NAMALWA (cell line): ENCODE measurements around the gene NHLRC4.

Experiments used
- DNase-seq: peaks from one replicate; pipeline ENCODE4 v3.0.0-alpha.2; 2015; ENCODE audit warnings: low spot score

Gene NHLRC4

DNA sequence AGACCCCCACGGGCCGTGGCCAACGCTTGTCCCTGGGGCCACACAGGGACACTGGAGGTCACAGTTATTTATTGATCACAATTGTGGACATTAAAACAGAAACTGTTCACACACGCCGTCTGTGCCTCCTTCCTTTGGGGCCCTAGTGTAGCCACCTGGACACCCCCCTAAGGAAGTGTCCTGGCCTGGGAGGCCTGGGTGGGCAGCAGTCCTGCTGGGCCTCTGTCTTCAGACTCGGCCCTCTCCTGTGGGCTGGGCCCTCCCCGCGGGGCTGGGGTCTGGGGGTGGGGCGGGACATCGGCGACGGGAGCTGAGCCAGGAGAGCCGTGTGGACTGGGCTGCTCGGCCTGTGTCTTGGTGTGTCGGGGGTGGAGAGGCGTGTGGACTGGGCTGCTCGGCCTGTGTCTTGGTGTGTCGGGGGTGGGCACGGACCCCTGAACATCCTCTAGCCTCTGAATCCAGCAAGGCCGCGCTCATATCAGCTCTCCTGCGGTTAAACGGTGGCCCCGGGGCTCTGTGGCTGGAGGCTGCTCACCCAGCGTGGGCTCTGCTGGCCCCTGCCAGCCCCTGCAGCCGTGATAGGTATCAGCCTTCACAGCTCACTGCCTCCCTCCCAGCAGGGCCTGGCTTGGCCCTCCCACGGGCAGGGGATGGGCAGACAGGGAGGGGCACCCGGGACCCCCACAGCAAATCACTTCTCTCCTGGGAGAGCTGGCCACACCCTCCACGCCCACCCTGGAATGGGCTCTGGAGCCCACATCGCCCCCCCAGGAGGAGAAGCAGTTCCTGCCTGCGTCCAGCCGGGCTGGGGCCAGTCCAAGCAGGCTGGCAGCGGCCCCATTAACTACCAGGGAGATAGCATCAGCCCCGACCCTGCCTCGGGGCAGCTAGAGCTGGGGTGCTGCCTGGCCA lies 1.1 kb upstream of the NHLRC4 start:
- no peak for DNase-seq

DNA sequence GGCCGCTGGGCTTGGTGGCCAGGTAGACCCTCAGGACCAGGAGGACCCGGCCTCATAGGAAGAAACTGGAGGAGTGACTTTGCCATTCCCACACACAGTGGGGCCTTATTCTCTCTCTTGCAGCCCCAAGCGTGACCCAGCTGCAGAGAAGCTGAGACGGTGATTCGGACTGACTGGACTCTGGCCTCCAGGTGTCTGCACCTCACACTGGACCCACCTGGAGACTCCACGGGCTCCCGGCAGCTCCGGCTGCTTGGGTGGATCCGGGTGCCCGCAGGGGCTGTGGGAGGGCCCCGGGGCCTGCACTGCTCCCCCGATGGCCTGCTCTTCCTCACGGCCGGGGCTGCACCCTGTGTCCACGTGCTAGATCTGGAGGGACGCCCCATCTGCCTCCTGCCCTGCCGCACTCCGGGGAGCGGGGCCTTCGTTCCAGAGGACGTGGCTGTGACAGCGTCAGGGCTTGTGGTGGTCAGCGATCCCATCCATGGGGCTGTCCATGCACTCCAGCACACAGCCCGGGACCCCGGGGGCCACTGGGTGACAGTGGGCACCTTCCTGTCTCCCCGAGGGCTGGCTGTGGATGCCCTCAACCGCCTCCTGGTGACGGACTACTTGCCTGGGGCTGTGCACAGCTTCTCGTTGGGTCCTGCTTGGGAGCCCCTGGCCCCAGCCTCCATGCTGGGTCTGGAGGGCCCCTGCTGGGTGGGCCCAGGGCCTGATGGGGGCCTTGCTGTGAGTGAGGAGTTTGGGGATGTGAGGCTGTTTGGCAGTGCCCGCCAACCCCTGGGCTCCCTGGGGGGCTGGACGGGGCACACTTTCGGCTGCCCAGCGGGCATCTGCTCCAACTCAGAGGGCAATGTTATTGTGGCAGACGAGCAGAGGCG lies 810 bp downstream of the NHLRC4 start:
- no peak for DNase-seq

DNA sequence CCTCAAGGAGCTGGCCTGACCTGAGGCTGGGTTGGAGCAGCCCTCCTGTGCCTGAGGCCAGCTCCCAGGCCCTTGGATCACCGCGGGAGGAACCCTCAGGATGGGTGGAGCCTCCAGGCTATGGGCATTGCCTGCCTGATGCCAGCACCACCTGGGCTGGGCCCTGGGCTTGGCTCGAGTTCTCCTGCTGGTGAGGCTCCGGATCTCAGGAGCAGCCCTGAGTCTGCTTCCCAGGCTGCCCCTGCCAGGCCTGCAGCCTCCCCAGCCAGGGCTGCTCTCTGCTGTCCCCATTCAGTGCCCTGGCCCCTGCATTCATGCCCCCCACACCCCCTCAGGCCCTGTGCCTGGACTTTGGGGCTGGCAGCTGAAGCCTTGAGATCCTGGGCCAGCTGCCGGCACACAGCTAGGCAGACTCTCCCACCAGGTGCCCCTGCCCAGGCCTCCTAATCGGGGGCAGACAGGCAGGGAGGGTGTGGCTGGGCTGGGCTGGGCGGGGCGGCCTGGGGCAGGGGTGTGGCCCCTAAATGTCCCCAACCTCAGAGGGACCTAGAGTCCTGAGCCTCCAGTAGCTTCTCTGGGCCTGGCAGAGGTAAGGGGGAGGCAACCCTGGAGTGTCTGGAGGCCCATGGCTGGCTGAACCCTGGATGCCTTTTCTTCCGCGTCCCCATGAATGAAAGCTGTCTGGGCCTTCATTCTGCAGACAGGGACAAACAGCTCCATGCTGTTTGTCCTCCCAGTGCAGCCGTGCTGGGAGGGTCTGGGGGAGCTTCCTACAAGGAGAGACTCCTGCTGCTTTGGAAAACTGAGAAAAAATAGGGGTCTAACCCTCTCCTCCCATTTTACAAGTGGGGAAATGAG lies 1.8 kb downstream of the NHLRC4 start:
- no peak for DNase-seq

DNA sequence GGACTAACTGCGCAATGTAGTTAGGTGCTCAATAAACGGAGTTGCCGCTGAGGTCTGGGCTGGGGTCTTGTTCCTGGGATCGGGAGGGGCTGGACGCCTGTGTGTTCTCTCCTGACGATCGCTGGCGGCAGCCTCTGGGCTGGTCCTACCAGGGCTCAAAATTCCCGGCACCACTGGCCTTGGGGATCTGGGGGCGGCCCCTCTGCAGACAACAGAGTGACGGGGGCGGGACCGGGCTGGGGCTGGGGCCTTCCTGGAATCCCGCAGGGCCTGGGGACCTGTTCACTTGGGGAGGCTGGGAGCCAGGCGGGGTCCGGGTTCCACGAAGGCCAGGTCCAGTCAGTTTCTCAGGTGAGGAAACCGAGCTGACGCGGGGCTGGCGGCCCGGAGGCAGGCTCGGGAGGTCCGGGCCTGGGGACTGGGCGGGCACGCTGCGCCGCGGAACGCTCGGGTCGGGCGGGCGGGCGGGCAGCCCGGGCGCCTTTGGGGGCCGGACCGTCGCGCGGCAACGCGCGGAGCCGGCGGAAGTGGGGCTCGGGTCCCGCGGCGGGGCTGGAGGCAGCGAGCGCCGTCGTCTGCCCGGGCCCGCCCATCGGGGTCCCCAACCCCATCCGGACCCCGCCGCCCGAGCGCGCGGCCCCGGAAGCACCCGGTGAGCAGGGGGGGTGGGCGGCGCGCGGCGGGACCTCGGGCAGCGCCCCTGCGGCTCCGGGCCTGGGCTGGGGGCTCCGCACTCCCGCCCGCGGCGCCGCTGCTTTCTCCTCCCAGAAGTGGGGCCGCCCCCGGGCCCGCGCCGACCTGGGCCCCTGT lies 2.8 kb downstream of the NHLRC4 start, which contains the start of gene PIGQ:
Gene PIGQ, plus strand, starts transcription at position 524 of the 810 bp plus-strand sequence. CDS start 4,107 bp downstream, outside the sequence.
- peak; percentile 68 for DNase-seq

DNA sequence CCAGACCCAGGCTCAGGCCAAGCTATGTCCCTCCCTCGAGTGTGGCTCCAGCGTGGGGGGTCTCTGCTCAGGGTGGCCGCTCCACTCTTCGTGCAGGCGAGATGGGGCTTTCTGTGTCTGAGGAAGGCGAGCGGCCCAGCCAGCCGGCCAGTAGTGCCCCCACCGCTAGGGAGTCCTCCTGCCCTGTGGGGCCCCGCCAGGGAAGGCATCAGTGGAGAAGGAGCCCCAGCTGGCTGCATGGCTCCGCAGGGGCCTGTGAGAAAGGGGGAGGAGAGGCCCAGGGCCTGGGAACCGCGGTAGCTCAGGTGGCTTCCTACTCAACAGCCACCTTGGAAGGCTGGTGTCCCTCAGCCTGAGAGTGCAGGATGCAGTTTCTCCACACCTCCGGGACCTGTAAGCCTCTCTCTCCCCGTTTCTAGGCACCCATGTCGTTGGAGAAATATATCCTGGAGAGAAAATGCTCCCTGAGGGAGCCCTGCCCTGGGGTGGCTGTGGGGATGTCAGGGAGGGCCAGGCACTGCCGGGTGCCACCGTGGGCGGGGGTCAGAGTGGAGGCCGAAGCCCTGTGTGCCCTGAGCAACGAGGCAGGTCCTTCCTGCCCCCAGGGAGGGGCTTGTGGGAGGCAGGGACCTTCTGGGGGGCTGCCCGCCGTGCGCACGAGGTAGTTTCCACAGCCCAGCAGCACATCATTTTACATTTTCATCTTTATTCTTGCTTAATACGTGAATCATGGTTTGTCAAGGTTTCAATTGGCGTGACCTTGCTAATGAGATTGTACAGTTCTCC lies 6.3 kb downstream of the NHLRC4 start:
- no peak for DNase-seq

DNA sequence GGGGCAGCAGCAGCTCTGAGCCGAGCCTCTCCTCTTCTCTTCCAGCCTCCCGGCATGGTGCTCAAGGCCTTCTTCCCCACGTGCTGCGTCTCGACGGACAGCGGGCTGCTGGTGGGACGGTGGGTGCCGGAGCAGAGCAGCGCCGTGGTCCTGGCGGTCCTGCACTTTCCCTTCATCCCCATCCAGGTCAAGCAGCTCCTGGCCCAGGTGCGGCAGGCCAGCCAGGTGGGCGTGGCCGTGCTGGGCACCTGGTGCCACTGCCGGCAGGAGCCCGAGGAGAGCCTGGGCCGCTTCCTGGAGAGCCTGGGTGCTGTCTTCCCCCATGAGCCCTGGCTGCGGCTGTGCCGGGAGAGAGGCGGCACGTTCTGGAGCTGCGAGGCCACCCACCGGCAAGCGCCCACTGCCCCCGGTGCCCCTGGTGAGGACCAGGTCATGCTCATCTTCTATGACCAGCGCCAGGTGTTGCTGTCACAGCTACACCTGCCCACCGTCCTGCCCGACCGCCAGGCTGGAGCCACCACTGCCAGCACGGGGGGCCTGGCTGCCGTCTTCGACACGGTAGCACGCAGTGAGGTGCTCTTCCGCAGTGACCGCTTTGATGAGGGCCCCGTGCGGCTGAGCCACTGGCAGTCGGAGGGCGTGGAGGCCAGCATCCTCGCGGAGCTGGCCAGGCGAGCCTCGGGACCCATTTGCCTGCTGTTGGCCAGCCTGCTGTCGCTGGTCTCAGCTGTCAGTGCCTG lies 7.4 kb downstream of the NHLRC4 start:
- no peak for DNase-seq

DNA sequence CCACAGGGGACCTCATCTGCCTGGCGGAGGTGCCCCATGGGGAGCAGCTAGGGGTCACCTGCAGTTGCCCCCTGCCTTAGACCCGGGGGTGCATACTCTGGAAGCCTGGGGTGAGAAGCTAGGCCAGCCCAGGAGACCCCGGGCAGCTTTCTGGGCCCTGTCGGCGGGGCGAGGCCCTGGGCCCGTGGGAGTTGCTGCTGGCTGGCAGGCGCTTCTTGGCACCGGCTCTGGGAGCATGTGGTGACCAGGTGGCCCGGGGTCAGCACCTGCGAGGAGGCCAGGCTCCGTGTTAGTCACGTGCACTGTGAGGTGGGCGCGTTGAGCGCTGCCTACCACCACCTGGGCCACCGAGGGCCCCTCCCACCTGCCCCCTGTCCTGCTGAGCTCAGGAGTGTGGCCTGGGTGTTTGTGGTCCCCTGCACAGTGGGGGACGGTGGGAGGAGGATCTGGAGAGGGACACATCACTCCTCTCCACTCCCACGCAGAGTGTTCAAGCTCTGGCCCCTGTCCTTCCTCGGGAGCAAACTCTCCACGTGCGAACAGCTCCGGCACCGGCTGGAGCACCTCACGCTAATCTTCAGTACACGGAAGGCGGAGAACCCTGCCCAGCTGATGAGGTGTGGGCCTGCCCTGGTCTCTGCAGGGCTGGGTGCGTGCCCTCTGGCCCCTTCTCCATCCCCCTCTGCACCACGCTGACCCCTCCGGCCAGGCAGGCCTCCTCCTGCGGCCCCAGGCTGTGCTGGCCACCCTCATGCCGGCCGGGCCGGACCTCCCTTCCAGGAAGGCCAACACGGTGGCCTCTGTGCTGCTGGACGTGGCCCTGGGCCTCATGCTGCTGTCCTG lies 8.8 kb downstream of the NHLRC4 start:
- no peak for DNase-seq

DNA sequence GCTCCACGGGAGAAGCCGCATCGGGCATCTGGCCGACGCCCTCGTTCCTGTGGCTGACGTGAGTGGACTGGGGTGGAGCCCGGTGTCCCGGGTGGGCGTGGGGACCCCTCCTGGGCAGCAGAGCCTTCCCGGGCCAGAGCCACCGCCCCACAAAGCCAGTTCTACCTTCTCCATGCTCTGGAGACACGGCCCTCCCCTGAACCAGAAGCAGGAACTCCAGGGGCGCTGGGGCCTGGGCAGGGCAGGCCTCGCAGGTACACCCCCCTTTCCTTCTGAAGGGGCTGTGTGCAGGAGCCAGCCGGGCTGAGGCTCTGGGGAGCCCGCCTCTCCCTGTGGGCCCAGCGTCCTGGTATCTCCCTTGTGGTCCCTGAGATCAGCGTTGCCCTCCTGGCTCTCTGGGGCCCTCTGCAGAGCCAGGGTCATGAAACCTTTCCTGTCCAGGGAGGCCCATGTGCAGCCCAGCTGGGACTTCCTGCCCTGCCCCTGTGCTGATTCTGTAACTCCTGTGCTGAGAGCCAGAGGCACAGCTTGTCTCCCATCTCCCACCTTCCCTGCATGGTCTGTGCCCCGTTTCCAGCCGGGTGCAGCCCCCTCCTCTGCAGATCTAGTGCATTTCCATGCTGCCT lies 9.5 kb downstream of the NHLRC4 start:
- DNase-seq, result no peak

DNA sequence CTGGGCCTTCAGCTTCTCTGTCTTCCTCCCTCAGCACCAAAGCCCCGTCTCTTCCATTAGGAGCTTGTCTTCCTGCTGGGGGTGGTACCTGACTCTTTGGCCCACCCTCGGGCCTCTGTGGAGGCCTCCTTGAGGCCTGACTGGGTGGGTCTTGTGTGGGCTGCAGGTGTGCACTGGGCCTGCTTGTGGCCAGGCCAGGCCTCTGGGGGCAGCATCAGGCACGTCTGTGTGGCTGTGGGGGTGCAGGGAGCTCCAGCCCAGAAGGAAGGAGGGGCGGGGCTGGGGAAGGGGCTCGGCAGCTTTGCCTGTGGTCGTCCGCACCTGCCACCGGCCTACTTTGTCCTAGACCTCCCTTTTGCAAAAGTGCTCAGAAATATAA lies 10.0 kb downstream of the NHLRC4 start:
- peak; percentile 46 for DNase-seq

DNA sequence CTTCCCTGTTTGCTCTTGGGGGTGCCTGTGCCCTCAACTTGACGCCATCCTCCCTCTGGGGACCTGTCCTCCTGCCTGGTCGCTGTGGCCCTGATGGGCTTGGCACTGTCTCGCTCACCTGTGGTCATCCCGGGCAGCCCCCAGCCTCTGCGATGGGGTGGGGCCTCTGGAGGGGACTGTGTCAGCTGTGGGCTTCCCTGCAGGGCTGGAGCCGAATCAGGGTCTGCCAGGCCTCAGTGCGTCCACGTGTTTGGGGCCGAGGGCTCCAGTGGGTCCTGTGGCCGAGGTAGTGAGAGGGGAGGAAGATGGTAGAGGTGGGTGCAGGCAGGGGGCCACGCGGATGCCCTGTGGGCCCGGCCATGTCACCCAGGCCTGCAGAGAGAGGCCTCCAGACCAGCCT lies 11.0 kb downstream of the NHLRC4 start:
- DNase-seq, result no peak

DNA sequence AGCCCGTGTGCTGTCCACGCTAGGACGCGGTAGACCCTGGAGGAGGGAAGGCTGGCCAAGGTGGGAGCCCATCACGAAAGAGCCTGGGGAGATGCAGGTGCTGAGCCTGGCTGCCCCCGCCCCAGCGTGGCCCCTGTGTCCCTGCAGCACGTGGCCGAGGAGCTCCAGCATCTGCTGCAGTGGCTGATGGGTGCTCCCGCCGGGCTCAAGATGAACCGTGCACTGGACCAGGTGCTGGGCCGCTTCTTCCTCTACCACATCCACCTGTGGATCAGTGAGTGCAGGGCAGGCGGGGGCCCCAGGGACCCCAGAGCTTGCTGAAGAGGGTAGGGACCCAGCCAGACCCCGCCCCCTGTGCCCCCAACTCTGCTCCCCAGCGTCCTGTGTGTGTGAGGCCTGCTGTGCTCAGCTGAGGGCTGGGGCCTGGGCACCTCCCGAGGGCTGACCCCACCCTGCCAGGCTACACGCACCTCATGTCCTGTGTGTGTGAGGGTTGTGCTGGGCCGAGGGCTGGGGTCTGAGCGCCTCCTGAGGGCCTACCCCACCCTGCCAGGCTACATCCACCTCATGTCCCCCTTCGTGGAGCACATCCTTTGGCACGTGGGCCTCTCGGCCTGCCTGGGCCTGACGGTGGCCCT lies 11.5 kb downstream of the NHLRC4 start:
- no peak for DNase-seq

DNA sequence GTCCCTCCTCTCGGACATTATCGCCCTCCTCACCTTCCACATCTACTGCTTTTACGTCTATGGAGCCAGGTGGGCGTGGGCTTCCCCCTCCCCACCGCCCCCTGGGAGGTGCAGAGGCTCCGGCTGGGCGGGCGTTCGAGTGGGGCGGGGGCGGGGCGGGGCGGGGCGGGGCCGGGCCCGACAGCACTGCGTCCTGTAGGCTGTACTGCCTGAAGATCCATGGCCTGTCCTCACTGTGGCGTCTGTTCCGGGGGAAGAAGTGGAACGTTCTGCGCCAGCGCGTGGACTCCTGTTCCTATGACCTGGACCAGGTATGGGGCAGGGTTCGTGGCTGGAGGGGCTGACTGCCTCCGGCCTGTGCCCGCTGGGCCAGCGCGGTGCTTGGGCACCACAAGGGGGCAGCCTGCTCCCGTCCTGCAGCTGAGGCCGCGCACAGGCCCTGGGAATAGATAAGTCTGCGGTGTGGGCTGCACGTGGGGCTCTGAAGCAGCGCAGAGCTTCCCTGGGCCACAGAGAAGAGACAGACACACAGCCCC lies 12.1 kb downstream of the NHLRC4 start:
- peak; percentile 85 for DNase-seq

DNA sequence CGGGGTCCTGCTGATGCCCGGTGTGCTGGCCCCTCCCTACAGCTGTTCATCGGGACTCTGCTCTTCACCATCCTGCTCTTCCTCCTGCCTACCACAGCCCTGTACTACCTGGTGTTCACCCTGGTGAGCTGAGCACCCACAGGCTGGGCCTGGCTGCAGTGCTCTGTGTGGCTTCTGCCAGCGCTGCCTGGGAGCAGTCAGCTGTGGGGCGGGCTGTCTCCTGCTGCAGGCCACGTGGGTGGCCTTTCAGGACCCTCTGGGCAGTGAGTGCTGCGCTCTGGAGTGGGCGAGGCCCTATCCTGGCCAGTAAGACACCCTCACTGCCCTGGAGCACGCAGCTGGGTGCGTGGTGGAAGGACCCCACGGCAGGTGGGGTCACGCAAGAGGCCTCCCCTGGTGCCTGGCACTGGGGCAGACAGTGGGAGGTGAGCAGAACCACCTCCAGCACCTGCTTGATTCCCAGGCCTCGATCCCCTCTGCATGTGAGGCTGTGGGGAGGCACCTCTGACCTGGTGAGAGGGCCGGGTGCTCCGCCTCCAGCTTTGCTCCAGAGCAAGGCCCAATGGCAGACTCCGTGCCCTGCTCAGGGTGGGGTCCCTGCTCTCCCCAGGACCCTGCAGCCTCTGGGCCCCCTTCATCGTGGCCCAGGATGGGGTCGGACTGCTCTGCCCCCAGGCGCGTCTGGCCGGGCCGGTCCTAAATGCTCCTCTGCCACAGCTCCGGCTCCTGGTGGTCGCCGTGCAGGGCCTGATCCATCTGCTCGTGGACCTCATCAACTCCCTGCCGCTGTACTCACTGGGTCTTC lies 13.5 kb downstream of the NHLRC4 start:
- no peak for DNase-seq

DNA sequence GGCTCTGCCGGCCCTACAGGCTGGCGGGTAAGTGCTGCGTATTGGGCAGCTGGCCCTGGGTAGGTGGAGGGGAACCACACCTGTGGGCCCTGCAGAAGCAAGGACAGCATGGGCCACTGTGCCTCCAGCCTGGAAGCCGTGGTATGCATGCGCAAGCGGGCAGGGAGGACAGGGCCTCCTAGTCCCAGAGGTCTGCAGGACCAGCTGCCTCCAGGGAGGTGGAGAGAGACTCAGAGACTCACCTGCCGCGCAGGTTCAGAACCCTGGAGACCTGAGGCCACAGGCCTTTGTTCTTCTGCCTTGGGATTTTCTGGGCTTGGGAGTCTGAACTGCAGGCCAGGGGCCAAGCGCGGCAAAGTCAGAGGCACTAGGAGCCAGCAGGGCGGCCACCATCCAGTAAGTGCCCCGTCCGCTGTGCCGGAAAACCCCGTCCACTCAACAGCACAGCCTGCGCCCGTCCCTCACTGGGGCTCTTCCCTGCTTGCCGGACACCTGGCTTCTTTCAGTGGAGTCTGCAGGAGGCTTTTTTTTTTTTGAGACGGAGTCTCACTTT lies 14.2 kb downstream of the NHLRC4 start:
- no peak for DNase-seq

DNA sequence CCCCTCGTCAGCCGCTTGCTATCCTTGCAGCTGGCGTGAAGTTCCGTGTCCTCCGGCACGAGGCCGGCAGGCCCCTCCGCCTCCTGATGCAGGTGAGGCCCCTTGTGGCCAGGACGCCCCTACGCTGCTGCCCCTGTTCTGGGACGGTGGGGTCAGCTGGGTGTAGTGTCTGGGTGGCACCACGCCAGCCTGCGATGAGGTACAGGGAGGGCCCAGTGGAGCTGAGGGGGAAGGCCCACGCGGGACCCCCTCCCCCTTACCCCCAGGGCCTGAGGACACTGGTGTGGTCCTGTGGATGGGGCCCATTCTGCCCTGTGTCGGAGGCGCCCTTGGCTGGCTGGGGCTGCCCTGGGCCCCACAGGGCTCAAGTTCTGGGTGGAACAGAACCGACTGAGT lies 15.4 kb downstream of the NHLRC4 start:
- no peak for DNase-seq
